HG03097 (cell line): ENCODE results near the gene KAZN.

Experiments
- ATAC-seq: cut with Tn5 transposase; IDR thresholded peaks from one replicate; pipeline ENCODE4 v1.9.1; 2021; ENCODE audit not compliant: unreplicated experiment, low FRiP score

Gene KAZN

GRCh38 chr1:14759042-14759818 lies 160.7 kb downstream of the KAZN start:
- no peak for ATAC-seq

GRCh38 chr1:14759843-14760242 lies 161.4 kb downstream of the KAZN start:
- no peak for ATAC-seq

GRCh38 chr1:14760780-14761179 lies 162.3 kb downstream of the KAZN start:
- no peak for ATAC-seq

- ATAC-seq = no peak
Observed at GRCh38 chr1:14761291-14762153, 163.0 kb downstream of the KAZN start.

GRCh38 chr1:14763977-14764376 lies 165.5 kb downstream of the KAZN start:
- no peak for ATAC-seq

- no peak for ATAC-seq
Observed at GRCh38 chr1:14765773-14766172, 167.3 kb downstream of the KAZN start.

GRCh38 chr1:14767075-14767474 lies 168.6 kb downstream of the KAZN start:
- ATAC-seq = no peak

- no peak for ATAC-seq
Observed at GRCh38 chr1:14768582-14769304, 170.3 kb downstream of the KAZN start.

GRCh38 chr1:14769486-14770274 lies 171.2 kb downstream of the KAZN start:
- ATAC-seq = no peak

- ATAC-seq = no peak
Observed at GRCh38 chr1:14773396-14774025, 175.0 kb downstream of the KAZN start.

GRCh38 chr1:14774225-14774624 lies 175.7 kb downstream of the KAZN start:
- no peak for ATAC-seq

GRCh38 chr1:14774988-14775387 lies 176.5 kb downstream of the KAZN start:
- ATAC-seq = no peak

GRCh38 chr1:14775434-14775833 lies 176.9 kb downstream of the KAZN start:
- ATAC-seq = no peak

- no peak for ATAC-seq
Observed at GRCh38 chr1:14777516-14778506, 179.3 kb downstream of the KAZN start.

GRCh38 chr1:14778541-14778897 lies 180.0 kb downstream of the KAZN start:
- ATAC-seq = no peak

- no peak for ATAC-seq
Observed at GRCh38 chr1:14778898-14779865, 180.7 kb downstream of the KAZN start.

GRCh38 chr1:14780271-14780670 lies 181.8 kb downstream of the KAZN start:
- no peak for ATAC-seq

GRCh38 chr1:14781811-14782210 lies 183.3 kb downstream of the KAZN start:
- ATAC-seq = no peak
